PC-3 (cell line): ENCODE measurements around the gene TM2D1. TPM values are rescaled to one million over a fixed set of nuclear protein-coding genes. Genes with fewer than 3 reads are reported as not detected.
A peak's percentile ranks its signal among the peaks of the same experiment; 100 is the strongest.

ENCODE experiments used
- ATAC-seq: fragments of 200-7000 bp; cut with Tn5 transposase; 2 replicates; pipeline ENCODE4 v1.9.1; 2020; ENCODE audit warnings: mild to moderate bottlenecking, moderate library complexity
- BruUV-seq: library from RNA; stranded (reverse); fragments of 400-500 nt; replicated peaks from 2 replicates; lab custom pipeline; 2021; lab: Mats Ljungman, UMichigan
- CTCF ChIA-PET: fragments of 300-600 bp; sonication (Branson Sonifier 250); formaldehyde crosslinking; loops from one replicate; lab custom pipeline; 2022; ENCODE audit warnings: antibody characterized with exemption; lab: Charles Lee
- POLR2A ChIA-PET: fragments of 300-600 bp; sonication (Branson Sonifier 250); formaldehyde crosslinking; loops from one replicate; lab custom pipeline; 2022; ENCODE audit warnings: antibody characterized with exemption; ENCODE audit not compliant: unreplicated experiment; lab: Charles Lee
- DNase-seq: peaks from one replicate; pipeline ENCODE4 v3.0.0-alpha.2; 2015
- H2AFZ ChIP-seq: fragments of 300-600 bp; sonication (generic); 2 replicates; pipeline ENCODE4 v1.6.0; 2016; ENCODE audit warnings: antibody characterized with exemption, low read length
- H3F3A ChIP-seq: fragments of 300-600 bp; sonication (generic); one replicate; pipeline ENCODE4 v1.6.0; 2017; ENCODE audit warnings: antibody characterized with exemption, low read length, control low read depth, mild to moderate bottlenecking; ENCODE audit not compliant: unreplicated experiment
- H3K27ac ChIP-seq: fragments of 300-600 bp; sonication (generic); 2 replicates; pipeline ENCODE4 v1.5.1; 2016; ENCODE audit warnings: mild to moderate bottlenecking, low read length
- H3K27me3 ChIP-seq: fragments of 300-600 bp; sonication (generic); 2 replicates; pipeline ENCODE4 v1.6.1; 2016; ENCODE audit warnings: low read length, mixed read lengths
- H3K36me3 ChIP-seq: fragments of 300-600 bp; sonication (generic); 2 replicates; pipeline ENCODE4 v1.6.1; 2016; ENCODE audit warnings: low read depth, mixed run types, low read length, mixed read lengths
- H3K4me1 ChIP-seq: fragments of 300-600 bp; sonication (generic); 2 replicates; pipeline ENCODE4 v1.5.1; 2016; ENCODE audit warnings: low read length; ENCODE audit not compliant: insufficient read depth
- H3K4me2 ChIP-seq: fragments of 300-600 bp; sonication (generic); 2 replicates; pipeline ENCODE4 v1.6.0; 2016; ENCODE audit warnings: low read length
- H3K4me3 ChIP-seq: fragments of 300-600 bp; sonication (generic); 2 replicates; pipeline ENCODE4 v1.5.1; 2016; ENCODE audit warnings: mild to moderate bottlenecking, low read length, mixed read lengths
- H3K79me2 ChIP-seq: fragments of 300-600 bp; sonication (generic); 2 replicates; pipeline ENCODE4 v1.6.1; 2017; ENCODE audit warnings: low read length, mixed read lengths
- H3K9ac ChIP-seq: fragments of 300-600 bp; sonication (generic); 2 replicates; pipeline ENCODE4 v1.6.0; 2016; ENCODE audit warnings: mild to moderate bottlenecking, low read length
- H3K9me2 ChIP-seq: fragments of 300-600 bp; sonication (generic); replicated peaks from 2 replicates; pipeline ENCODE4 v1.6.1; 2016; ENCODE audit warnings: mixed run types, low read length, mixed read lengths
- H3K9me3 ChIP-seq: fragments of 300-600 bp; sonication (generic); 2 replicates; pipeline ENCODE4 v1.6.1; 2016; ENCODE audit warnings: low read length, mixed read lengths
- H4K20me1 ChIP-seq: fragments of 300-600 bp; sonication (generic); 2 replicates; pipeline ENCODE4 v1.6.1; 2016; ENCODE audit warnings: low read length, mixed read lengths
- CTCF ChIP-seq: fragments of 300-600 bp; sonication (generic); conservative IDR thresholded peaks from 2 replicates; pipeline ENCODE4 v1.5.1; 2017; ENCODE audit warnings: antibody characterized with exemption, low read depth, mild to moderate bottlenecking, low read length
- EZH2 ChIP-seq: fragments of 300-600 bp; sonication (generic); IDR thresholded peaks from one replicate; pipeline ENCODE4 v1.6.1; 2017; ENCODE audit warnings: antibody characterized with exemption, mild to moderate bottlenecking, low read length; ENCODE audit not compliant: unreplicated experiment
- EZH2phosphoT487 ChIP-seq: fragments of 300-600 bp; sonication (generic); IDR thresholded peaks from 2 replicates; pipeline ENCODE4 v1.6.1; 2018; ENCODE audit warnings: mild to moderate bottlenecking, antibody characterized with exemption, low read length, borderline replicate concordance
- intact Hi-C: fragments of 100-400 bp; cut with micrococcal nuclease; formaldehyde crosslinking; loops from 2 replicates; pipeline ENCODE4 v1.9.0; 2023
- total RNA-seq: library from RNA; depleted of rRNA; stranded (reverse); fragments of >200 nt; gene quantifications from 2 replicates; pipeline ENCODE4 v1.2.3, GENCODE V29; 2014

The TM2D1 gene
- total RNA-seq, 1 experiment from 2014 or later, result 48.0 TPM

GRCh38 chr1:61644303-61644702 is 80.6 kb downstream of the TM2D1 start:
- intact Hi-C loops, result loop anchor here (10.0 kb wide), 1 partner anchor 320 kb away; no protein-coding TSS in a partner anchor
- H3K79me2 ChIP-seq, result no peaks in the 10 kb centered on the region
- no peak overlapping the region for H3K27ac ChIP-seq
- no peak overlapping the region for H3K9ac ChIP-seq
- CTCF ChIA-PET, result no interaction called here
- TF ChIP-seq CTCF, result no peak
- TF ChIP-seq EZH2, result no peak
- TF ChIP-seq EZH2phosphoT487, result no peak
- no peaks in the 10 kb centered on the region for H3K27me3 ChIP-seq
- H3K4me2 ChIP-seq, result no peak overlapping the region
- no TSS peak for BruUV-seq
- no peaks in the 10 kb centered on the region for H3K9me2 ChIP-seq
- no peak overlapping the region for H2AFZ ChIP-seq
- ATAC-seq, result no peak
- no peak overlapping the region for H3K4me3 ChIP-seq
- no peaks in the 10 kb centered on the region for H3K4me1 ChIP-seq
- POLR2A ChIA-PET, result no interaction called here
- no peaks in the 10 kb centered on the region for H3K9me3 ChIP-seq
- H4K20me1 ChIP-seq, result no peaks in the 10 kb centered on the region
- DNase-seq, result no peak
- no peaks in the 10 kb centered on the region for H3F3A ChIP-seq
- no peaks in the 10 kb centered on the region for H3K36me3 ChIP-seq

GRCh38 chr1:61642475-61643232 is 82.3 kb downstream of the TM2D1 start:
- Histone ChIP-seq H3K4me2 (0 out of 2 replicates have a peak overlapping the region, but pooled peaks have one; percentile 72), H3K9me2 (no peaks in the 10 kb centered on the region), H3K9ac (no peak overlapping the region), H3K9me3 (no peaks in the 10 kb centered on the region), H3K4me1 (no peaks in the 10 kb centered on the region), H3K4me3 (no peak overlapping the region), H3F3A (no peaks in the 10 kb centered on the region), H3K79me2 (no peaks in the 10 kb centered on the region), H3K27ac (no peak overlapping the region), H3K36me3 (no peaks in the 10 kb centered on the region), H3K27me3 (no peaks in the 10 kb centered on the region), H2AFZ (peak overlapping the region; percentile 21; the same call in 1 of the 2 replicates), H4K20me1 (no peaks in the 10 kb centered on the region)
- POLR2A ChIA-PET, result no interaction called here
- DNase-seq (peak; percentile 27), ATAC-seq (no peak)
- TF ChIP-seq EZH2 (no peak), EZH2phosphoT487 (no peak), CTCF (no peak)
- intact Hi-C loops, result loop anchor here (10.0 kb wide), 1 partner anchor 318 kb away; no protein-coding TSS in a partner anchor
- CTCF ChIA-PET, result interaction anchor here (0.5 kb wide), 1 partner anchor 9 kb away, joined by 6 read pairs; no protein-coding TSS in a partner anchor
- no TSS peak for BruUV-seq
